NCI-H526 (cell line): Measurements from ENCODE around the gene EIF4G3.
"Not testable (repeated sequence)": the region's sequence is repeated elsewhere in the genome, so short reads cannot be mapped to it uniquely, and the experiment has no call there.

Experiments used
- DNase-seq, 2 experiments: peaks; one replicate each; lab custom pipeline; 2025; lab: John Stamatoyannopoulos, UW

EIF4G3 gene

GRCh38 chr1:21066356-21067012 lies 110.2 kb downstream of the EIF4G3 start:
- DNase-seq = no peak

- no peak for DNase-seq
Observed at GRCh38 chr1:21065851-21066250, 110.8 kb downstream of the EIF4G3 start.

- no peak for DNase-seq
Observed at GRCh38 chr1:21064057-21064456, 112.6 kb downstream of the EIF4G3 start.

- DNase-seq = no peak
Observed at GRCh38 chr1:21060523-21060922, 116.2 kb downstream of the EIF4G3 start.

- no peak for DNase-seq
Observed at GRCh38 chr1:21059021-21059420, 117.7 kb downstream of the EIF4G3 start.

GRCh38 chr1:21058035-21058793 lies 118.5 kb downstream of the EIF4G3 start:
- no peak for DNase-seq

GRCh38 chr1:21053189-21053928 lies 123.3 kb downstream of the EIF4G3 start:
- DNase-seq = not testable (repeated sequence)

GRCh38 chr1:21052034-21052433 lies 124.7 kb downstream of the EIF4G3 start:
- no peak for DNase-seq

GRCh38 chr1:21051177-21051825 lies 125.4 kb downstream of the EIF4G3 start:
- DNase-seq = no peak

- DNase-seq = no peak
Observed at GRCh38 chr1:21050031-21050430, 126.7 kb downstream of the EIF4G3 start.

GRCh38 chr1:21048462-21048861 lies 128.2 kb downstream of the EIF4G3 start:
- DNase-seq = no peak

GRCh38 chr1:21046132-21046531 lies 130.6 kb downstream of the EIF4G3 start:
- no peak for DNase-seq

- no peak for DNase-seq
Observed at GRCh38 chr1:21045351-21045750, 131.3 kb downstream of the EIF4G3 start.

- no peak for DNase-seq
Observed at GRCh38 chr1:21042929-21043605, 133.6 kb downstream of the EIF4G3 start.

- DNase-seq = no peak
Observed at GRCh38 chr1:21041541-21041940, 135.2 kb downstream of the EIF4G3 start.

GRCh38 chr1:21037091-21037490 lies 139.6 kb downstream of the EIF4G3 start:
- no peak for DNase-seq

- no peak for DNase-seq
Observed at GRCh38 chr1:21035794-21036193, 140.9 kb downstream of the EIF4G3 start.

GRCh38 chr1:21034725-21035628 lies 141.7 kb downstream of the EIF4G3 start:
- no peak for DNase-seq

GRCh38 chr1:21032741-21033140 lies 144.0 kb downstream of the EIF4G3 start:
- no peak for DNase-seq

GRCh38 chr1:21030181-21030580 lies 146.5 kb downstream of the EIF4G3 start:
- no peak for DNase-seq
